Smooth muscle cell (in vitro differentiated cells): Measurements from ENCODE around the gene CLC. TPM values are rescaled to one million over a fixed set of nuclear protein-coding genes. Genes with fewer than 3 reads are reported as not detected.

Source experiments
- DNase-seq: peaks from one replicate; lab custom pipeline; 2025; ENCODE audit not compliant: unreplicated experiment; lab: John Stamatoyannopoulos, UW
- H2AFZ ChIP-seq: fragments of 200-600 bp; sonication (generic); 2 replicates; pipeline ENCODE4 v1.6.0; 2016; ENCODE audit warnings: antibody characterized with exemption, low read depth, mild to moderate bottlenecking
- H3F3A ChIP-seq: fragments of 200-600 bp; sonication (generic); 2 replicates; pipeline ENCODE4 v1.6.0; 2017; ENCODE audit warnings: antibody characterized with exemption, low read depth
- H3K27ac ChIP-seq: fragments of 200-600 bp; sonication (generic); 2 replicates; pipeline ENCODE4 v1.5.1; 2016; ENCODE audit warnings: low read depth, mild to moderate bottlenecking
- H3K27me3 ChIP-seq: fragments of 200-600 bp; sonication (generic); 2 replicates; pipeline ENCODE4 v1.6.1; 2016; ENCODE audit warnings: low read depth, mild to moderate bottlenecking
- H3K36me3 ChIP-seq: fragments of 200-600 bp; sonication (generic); 2 replicates; pipeline ENCODE4 v1.5.1; 2016; ENCODE audit warnings: low read depth
- H3K4me1 ChIP-seq: fragments of 200-600 bp; sonication (generic); 2 replicates; pipeline ENCODE4 v1.5.1; 2016; ENCODE audit warnings: low read depth
- H3K4me2 ChIP-seq: fragments of 200-600 bp; sonication (generic); 2 replicates; pipeline ENCODE4 v1.6.0; 2016; ENCODE audit warnings: mild to moderate bottlenecking
- H3K4me3 ChIP-seq: fragments of 200-600 bp; sonication (generic); 2 replicates; pipeline ENCODE4 v1.5.1; 2016; ENCODE audit warnings: mild to moderate bottlenecking
- H3K79me2 ChIP-seq: fragments of 200-600 bp; sonication (generic); 2 replicates; pipeline ENCODE4 v1.6.0; 2016; ENCODE audit warnings: low read depth, mild to moderate bottlenecking
- H3K9ac ChIP-seq: fragments of 200-600 bp; sonication (generic); 2 replicates; pipeline ENCODE4 v1.6.0; 2016; ENCODE audit warnings: low read depth
- H3K9me3 ChIP-seq: fragments of 200-600 bp; sonication (generic); replicated peaks from 2 replicates; pipeline ENCODE4 v1.5.1; 2016; ENCODE audit warnings: low read depth
- H4K20me1 ChIP-seq: fragments of 200-600 bp; sonication (generic); 2 replicates; pipeline ENCODE4 v1.6.0; 2016; ENCODE audit warnings: low read depth
- CTCF ChIP-seq: fragments of 200-600 bp; sonication (generic); IDR thresholded peaks from 2 replicates; pipeline ENCODE4 v1.5.1; 2017; ENCODE audit warnings: borderline replicate concordance, mild to moderate bottlenecking, antibody characterized with exemption; ENCODE audit not compliant: insufficient read depth, poor library complexity, severe bottlenecking
- WGBS: methylation state at CpG from one replicate; pipeline ENCODE4 v1.1.7; 2016; ENCODE audit warnings: low lambda C conversion rate; 5-methylcytosine and 5-hydroxymethylcytosine counted together
- polyA plus RNA-seq: library from polyadenylated mRNA; unstranded; fragments of >200 nt; fragmentation: Nextera tagmentation; extraction: Ambion mirVana; gene quantifications from 2 replicates; pipeline ENCODE4 v1.2.1, GENCODE V29; 2016
- total RNA-seq: library from RNA; depleted of rRNA; stranded (reverse); fragments of >200 nt; gene quantifications from 2 replicates; pipeline ENCODE4 v1.2.3, GENCODE V29; 2014

The CLC gene
- total and polyA plus RNA-seq, 2 experiments from 2014 or later: not detected

- Histone ChIP-seq H4K20me1 (no peaks in the 10 kb centered on the region), H3K9me3 (no peaks in the 10 kb centered on the region), H3K4me3 (no peak overlapping the region), H3K36me3 (no peaks in the 10 kb centered on the region), H3K27ac (no peak overlapping the region), H3K4me2 (no peak overlapping the region), H2AFZ (no peak overlapping the region), H3K79me2 (no peaks in the 10 kb centered on the region), H3K4me1 (no peaks in the 10 kb centered on the region), H3K9ac (no peak overlapping the region), H3K27me3 (peaks cover 3% of the 10 kb centered on the region), H3F3A (no peaks in the 10 kb centered on the region)
- TF ChIP-seq CTCF: no peak
- WGBS: 71% methylated on average over 3 of the region's 3 CpGs
- DNase-seq: no peak
Observed at GRCh38 chr19:39738814-39739213, 985 bp upstream of the CLC start.

GRCh38 chr19:39737351-39737750, 478 bp downstream of the CLC start:
- Histone ChIP-seq H3K79me2 (no peaks in the 10 kb centered on the region), H3K4me3 (no peak overlapping the region), H3K36me3 (no peaks in the 10 kb centered on the region), H3K27ac (no peak overlapping the region), H3K9me3 (no peaks in the 10 kb centered on the region), H3F3A (no peaks in the 10 kb centered on the region), H3K4me1 (no peaks in the 10 kb centered on the region), H3K4me2 (no peak overlapping the region), H3K9ac (no peak overlapping the region), H2AFZ (no peak overlapping the region), H4K20me1 (no peaks in the 10 kb centered on the region), H3K27me3 (peaks cover 3% of the 10 kb centered on the region)
- DNase-seq: no peak
- TF ChIP-seq CTCF: no peak
- 80% methylated on average over 3 of the region's 3 CpGs for WGBS

- no peak for TF ChIP-seq CTCF
- Histone ChIP-seq H3K27me3 (peaks cover 3% of the 10 kb centered on the region), H3K79me2 (no peaks in the 10 kb centered on the region), H3F3A (no peaks in the 10 kb centered on the region), H3K9ac (no peak overlapping the region), H3K36me3 (no peaks in the 10 kb centered on the region), H2AFZ (no peak overlapping the region), H3K4me3 (no peak overlapping the region), H3K27ac (no peak overlapping the region), H3K4me2 (no peak overlapping the region), H3K9me3 (no peaks in the 10 kb centered on the region), H4K20me1 (no peaks in the 10 kb centered on the region), H3K4me1 (no peaks in the 10 kb centered on the region)
- DNase-seq: no peak
- WGBS: 79% methylated on average over 5 of the region's 5 CpGs
Observed at GRCh38 chr19:39736088-39736487, 1.7 kb downstream of the CLC start.

GRCh38 chr19:39735688-39736087, 2.1 kb downstream of the CLC start:
- Histone ChIP-seq H3K27me3 (peaks cover 3% of the 10 kb centered on the region), H4K20me1 (no peaks in the 10 kb centered on the region), H3K36me3 (no peaks in the 10 kb centered on the region), H3K79me2 (no peaks in the 10 kb centered on the region), H3K27ac (no peak overlapping the region), H3K4me3 (no peak overlapping the region), H3F3A (no peaks in the 10 kb centered on the region), H2AFZ (no peak overlapping the region), H3K9me3 (no peaks in the 10 kb centered on the region), H3K9ac (no peak overlapping the region), H3K4me1 (no peaks in the 10 kb centered on the region), H3K4me2 (no peak overlapping the region)
- 61% methylated on average over 3 of the region's 3 CpGs for WGBS
- TF ChIP-seq CTCF: no peak
- no peak for DNase-seq
